WTC11 (cell line): ENCODE measurements around the gene CNN2. TPM values are rescaled to one million over a fixed set of nuclear protein-coding genes. Genes with fewer than 3 reads are reported as not detected.

Experiments
- ATAC-seq: fragments of 200-7000 bp; cut with Tn5 transposase; 2 replicates; pipeline ENCODE4 v1.10.0; 2021; ENCODE audit warnings: mild to moderate bottlenecking, moderate library complexity
- CTCF ChIA-PET: fragments of 300-600 bp; sonication (Branson Sonifier 250); formaldehyde crosslinking; loops from one replicate; lab custom pipeline; 2021; ENCODE audit warnings: antibody characterized with exemption; lab: Charles Lee
- POLR2A ChIA-PET: fragments of 350-600 bp; sonication (Branson Sonifier 250); formaldehyde crosslinking; loops from one replicate; lab custom pipeline; 2021; ENCODE audit warnings: antibody characterized with exemption; lab: Charles Lee
- DNase-seq: peaks from one replicate; pipeline ENCODE4 v3.0.0; 2021; ENCODE audit warnings: low spot score
- H3K27ac Mint-ChIP-seq: 2 replicates; pipeline ENCODE4 v1.8.0; 2021; ENCODE audit warnings: mixed read lengths
- H3K27me3 Mint-ChIP-seq: 2 replicates; pipeline ENCODE4 v1.8.0; 2021; ENCODE audit warnings: low read depth, mild to moderate bottlenecking, moderate library complexity, mixed read lengths
- H3K36me3 Mint-ChIP-seq: 2 replicates; pipeline ENCODE4 v1.8.0; 2021; ENCODE audit warnings: mixed read lengths
- H3K4me1 Mint-ChIP-seq: 2 replicates; pipeline ENCODE4 v1.8.0; 2022; ENCODE audit warnings: mixed read lengths
- H3K4me3 Mint-ChIP-seq: 2 replicates; pipeline ENCODE4 v1.8.0; 2021; ENCODE audit warnings: mild to moderate bottlenecking, moderate library complexity, mixed read lengths
- H3K9me3 Mint-ChIP-seq: 2 replicates; pipeline ENCODE4 v1.8.0; 2021; ENCODE audit warnings: mixed read lengths
- ATF1 ChIP-seq: sonication (generic); formaldehyde crosslinking; IDR thresholded peaks from 2 replicates; pipeline ENCODE4 v1.8.1; 2023; ENCODE audit warnings: mild to moderate bottlenecking, moderate library complexity, missing genetic modification reagents
- CTCF ChIP-seq: fragments of 200-600 bp; IDR thresholded peaks from 2 replicates; pipeline ENCODE4 v1.8.0; 2022; ENCODE audit warnings: antibody characterized with exemption
- FOXK1 ChIP-seq: sonication (generic); formaldehyde crosslinking; IDR thresholded peaks from 2 replicates; pipeline ENCODE4 v1.8.0; 2022; ENCODE audit warnings: mild to moderate bottlenecking, moderate library complexity, missing genetic modification reagents
- MLX ChIP-seq: sonication (generic); formaldehyde crosslinking; IDR thresholded peaks from 2 replicates; pipeline ENCODE4 v1.8.1; 2023; ENCODE audit warnings: mild to moderate bottlenecking, missing genetic modification reagents, moderate library complexity
- MYBL2 ChIP-seq: sonication (generic); formaldehyde crosslinking; IDR thresholded peaks from 2 replicates; pipeline ENCODE4 v1.8.1; 2023; ENCODE audit warnings: mild to moderate bottlenecking, moderate library complexity, missing genetic modification reagents
- NFATC4 ChIP-seq: fragments of 250-450 bp; sonication (Bioruptor Pico); IDR thresholded peaks from 2 replicates; pipeline ENCODE4 v1.9.0; 2021; ENCODE audit warnings: mild to moderate bottlenecking
- NR2C2 ChIP-seq: sonication (generic); formaldehyde crosslinking; IDR thresholded peaks from 2 replicates; pipeline ENCODE4 v1.8.0; 2022; ENCODE audit warnings: mild to moderate bottlenecking, missing genetic modification reagents
- NR3C1 ChIP-seq: sonication (generic); formaldehyde crosslinking; conservative IDR thresholded peaks from 2 replicates; pipeline ENCODE4 v1.8.1; 2023; ENCODE audit warnings: low read depth, mild to moderate bottlenecking, missing genetic modification reagents
- PRRX2 ChIP-seq: fragments of 250-450 bp; sonication (Bioruptor Pico); IDR thresholded peaks from 2 replicates; pipeline ENCODE4 v1.8.0; 2021; ENCODE audit warnings: mild to moderate bottlenecking
- SP1 ChIP-seq: sonication (generic); formaldehyde crosslinking; conservative IDR thresholded peaks from 2 replicates; pipeline ENCODE4 v1.8.1; 2022; ENCODE audit warnings: missing genetic modification reagents
- TEAD1 ChIP-seq: sonication (generic); formaldehyde crosslinking; IDR thresholded peaks from 2 replicates; pipeline ENCODE4 v1.8.0; 2022; ENCODE audit warnings: mild to moderate bottlenecking, missing genetic modification reagents
- ZNF281 ChIP-seq: sonication (generic); formaldehyde crosslinking; IDR thresholded peaks from 2 replicates; pipeline ENCODE4 v1.8.0; 2023; ENCODE audit warnings: mild to moderate bottlenecking, missing genetic modification reagents
- ZNF671 ChIP-seq: fragments of 250-450 bp; sonication (Bioruptor Pico); IDR thresholded peaks from 2 replicates; pipeline ENCODE4 v1.8.0; 2021; ENCODE audit warnings: mild to moderate bottlenecking
- total RNA-seq: library from RNA; stranded (reverse); gene quantifications from 3 replicates; pipeline ENCODE4 v1.2.3, GENCODE V29; 2021
- TF ChIP-seq, protein P1 (sequence below): sonication (generic); formaldehyde crosslinking; IDR thresholded peaks from 2 replicates; pipeline ENCODE4 v1.8.1; 2023; ENCODE audit warnings: mild to moderate bottlenecking, moderate library complexity, missing genetic modification reagents
- TF ChIP-seq, protein P2 (sequence below): sonication (generic); formaldehyde crosslinking; IDR thresholded peaks from 2 replicates; pipeline ENCODE4 v1.8.1; 2022; ENCODE audit warnings: mild to moderate bottlenecking, missing genetic modification reagents, moderate library complexity, borderline replicate concordance

CNN2 gene
- total RNA-seq, 1 experiment from 2014 or later, result 390 TPM

- no peak for TF ChIP-seq ZNF281 (CRISPR knock-in tag)
- TF ChIP-seq ATF1, result no peak
- no peak for TF ChIP-seq TEAD1 (CRISPR knock-in tag)
These were observed 27.1 kb upstream of the CNN2 start (continued) for GRCh38 chr19:999379-999719.

DNA sequence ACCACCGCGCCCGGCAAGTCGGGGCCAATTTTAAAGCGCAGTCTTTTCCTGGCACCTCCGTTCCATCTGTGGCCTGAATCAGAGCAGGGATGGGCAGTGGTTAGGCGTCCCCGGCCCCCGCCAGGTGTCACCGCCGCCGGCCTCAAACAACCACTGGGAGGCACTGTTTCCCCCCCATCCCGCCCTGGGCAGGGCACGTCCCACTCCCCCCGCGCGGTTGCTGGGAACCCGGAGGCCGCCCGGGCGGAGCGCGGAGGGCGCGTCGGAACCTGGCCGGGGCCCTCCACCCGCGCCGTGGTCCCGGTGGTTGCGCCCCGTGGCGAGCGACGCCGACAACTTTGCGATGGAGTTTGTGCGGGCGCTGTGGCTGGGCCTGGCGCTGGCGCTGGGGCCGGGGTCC is 26.3 kb upstream of the CNN2 start, which contains the start of gene GRIN3B:
GRIN3B (plus strand) TSS at position 325 of the 400 bp plus-strand sequence; CDS start at position 344, 19 bp downstream.
- peak within 1 kb of the TSS; percentile 64 for H3K4me3 Mint-ChIP-seq
- ChIA-PET POLR2A (no interaction called here), CTCF (interaction anchor here (1.1 to 1.7 kb wide), 4 partner anchors 19 to 244 kb away, joined by 3 to 4 read pairs (median 3); no protein-coding TSS in a partner anchor)
- DNase-seq (peak; percentile 90), ATAC-seq (peak; percentile 51)
- H3K9me3 Mint-ChIP-seq, result no peaks in the 10 kb centered on the region
- no peak within 1 kb of the TSS for H3K27ac Mint-ChIP-seq
- no peaks in the 10 kb centered on the region for H3K36me3 Mint-ChIP-seq
- no peak for TF ChIP-seq NR2C2 (CRISPR knock-in tag)
- TF ChIP-seq ATF1, result no peak
- TF ChIP-seq, protein P1, sequence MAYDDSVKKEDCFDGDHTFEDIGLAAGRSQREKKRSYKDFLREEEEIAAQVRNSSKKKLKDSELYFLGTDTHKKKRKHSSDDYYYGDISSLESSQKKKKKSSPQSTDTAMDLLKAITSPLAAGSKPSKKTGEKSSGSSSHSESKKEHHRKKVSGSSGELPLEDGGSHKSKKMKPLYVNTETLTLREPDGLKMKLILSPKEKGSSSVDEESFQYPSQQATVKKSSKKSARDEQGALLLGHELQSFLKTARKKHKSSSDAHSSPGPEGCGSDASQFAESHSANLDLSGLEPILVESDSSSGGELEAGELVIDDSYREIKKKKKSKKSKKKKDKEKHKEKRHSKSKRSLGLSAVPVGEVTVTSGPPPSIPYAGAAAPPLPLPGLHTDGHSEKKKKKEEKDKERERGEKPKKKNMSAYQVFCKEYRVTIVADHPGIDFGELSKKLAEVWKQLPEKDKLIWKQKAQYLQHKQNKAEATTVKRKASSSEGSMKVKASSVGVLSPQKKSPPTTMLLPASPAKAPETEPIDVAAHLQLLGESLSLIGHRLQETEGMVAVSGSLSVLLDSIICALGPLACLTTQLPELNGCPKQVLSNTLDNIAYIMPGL (CRISPR knock-in tag), result peak; percentile 81; the same call in 1 of the 2 replicates
- no peak for TF ChIP-seq ZNF671 (CRISPR knock-in tag)
- TF ChIP-seq NR3C1 (CRISPR knock-in tag), result no peak
- TF ChIP-seq, protein P2, sequence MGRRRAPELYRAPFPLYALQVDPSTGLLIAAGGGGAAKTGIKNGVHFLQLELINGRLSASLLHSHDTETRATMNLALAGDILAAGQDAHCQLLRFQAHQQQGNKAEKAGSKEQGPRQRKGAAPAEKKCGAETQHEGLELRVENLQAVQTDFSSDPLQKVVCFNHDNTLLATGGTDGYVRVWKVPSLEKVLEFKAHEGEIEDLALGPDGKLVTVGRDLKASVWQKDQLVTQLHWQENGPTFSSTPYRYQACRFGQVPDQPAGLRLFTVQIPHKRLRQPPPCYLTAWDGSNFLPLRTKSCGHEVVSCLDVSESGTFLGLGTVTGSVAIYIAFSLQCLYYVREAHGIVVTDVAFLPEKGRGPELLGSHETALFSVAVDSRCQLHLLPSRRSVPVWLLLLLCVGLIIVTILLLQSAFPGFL (CRISPR knock-in tag), result no peak
- peak; percentile 65; the same call in 1 of the 2 replicates for TF ChIP-seq CTCF
- TF ChIP-seq NFATC4 (CRISPR knock-in tag), result no peak
- 0 out of 2 replicates have a peak, but pooled peaks have one; percentile 12 for TF ChIP-seq SP1 (CRISPR knock-in tag)
- TF ChIP-seq MLX, result no peak
- TF ChIP-seq MYBL2 (CRISPR knock-in tag), result no peak
- 0 out of 2 replicates have a peak, but pooled peaks have one; percentile 14 for TF ChIP-seq FOXK1 (CRISPR knock-in tag)
- TF ChIP-seq PRRX2 (CRISPR knock-in tag), result no peak
- H3K4me1 Mint-ChIP-seq, result peaks cover 5% of the 10 kb centered on the region; the same call in 1 of the 2 replicates
- H3K27me3 Mint-ChIP-seq, result peaks cover 49% of the 10 kb centered on the region
